Activated CD4-positive, alpha-beta T cell treated with anti-CD3 and anti-CD28 coated beads for 24 hours (primary cell): Measurements from ENCODE around the gene LINC00632.

ENCODE experiments used
- DNase-seq, 2 donors: peaks; one replicate each; pipeline ENCODE4 v3.0.0-alpha.2; 2020; ENCODE audit warnings: low read depth in 2 of 2

Gene LINC00632

DNA sequence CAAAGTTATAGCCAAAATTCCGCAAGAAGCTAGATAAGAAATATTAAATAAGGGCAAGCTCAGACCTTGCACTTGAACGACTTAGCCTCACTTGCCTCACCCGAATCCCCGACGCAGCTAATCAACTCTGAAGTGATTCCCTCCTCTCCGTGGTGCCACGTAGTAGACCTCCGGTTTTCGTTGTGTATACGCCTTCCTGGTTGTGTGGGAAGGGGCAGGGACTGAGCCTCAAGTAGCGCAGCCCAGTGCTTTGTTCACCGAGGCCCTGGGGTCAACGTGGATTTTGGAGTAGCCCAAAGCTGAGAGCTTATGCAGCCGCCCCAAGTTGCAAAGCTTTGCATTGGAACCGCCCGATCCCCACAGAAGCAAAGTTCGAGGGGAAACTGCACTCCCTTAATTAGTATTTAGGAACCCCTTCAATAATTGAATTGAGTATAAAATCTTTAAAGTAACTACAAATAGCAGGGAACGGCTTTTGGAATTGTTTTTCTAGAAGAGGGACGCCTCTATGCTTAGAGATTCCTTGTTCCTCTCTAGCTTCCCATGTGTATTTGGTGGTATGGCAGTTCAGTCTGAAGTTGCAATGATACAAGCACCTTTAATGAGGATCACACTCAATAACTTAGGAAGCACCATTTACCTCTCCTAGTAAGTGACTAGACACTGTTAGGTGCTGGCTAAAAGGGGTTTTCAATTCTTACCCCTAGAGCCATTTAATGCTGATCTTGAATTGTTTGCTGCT is 55.7 kb downstream of the LINC00632 start:
- no peak for DNase-seq

GRCh38 chrX:140766024-140766611 is 56.6 kb downstream of the LINC00632 start:
- DNase-seq, result peak; percentile 14 to 18

DNA sequence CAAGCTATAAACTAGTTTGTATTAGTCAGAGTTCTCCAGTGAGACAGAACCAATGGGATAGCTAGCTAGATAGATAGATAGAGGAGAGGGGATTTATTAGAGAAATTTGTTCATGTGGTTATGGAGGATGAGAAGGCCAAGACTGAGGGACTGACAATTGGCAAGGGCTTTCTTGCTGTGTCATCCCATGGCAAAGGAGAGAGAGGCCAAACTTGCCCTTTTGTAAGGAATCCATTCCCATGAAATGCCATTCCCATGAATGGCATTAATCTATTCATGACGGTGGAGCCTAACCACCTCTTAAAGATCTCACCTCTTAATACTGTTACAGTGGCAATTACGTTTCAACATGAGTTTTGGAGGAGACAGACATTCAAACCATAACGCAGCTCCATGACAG is 58.1 kb downstream of the LINC00632 start:
- DNase-seq, result no peak

- DNase-seq, result no peak
Observed at GRCh38 chrX:140775211-140775610, 65.7 kb downstream of the LINC00632 start.

GRCh38 chrX:140776320-140776719 is 66.8 kb downstream of the LINC00632 start:
- DNase-seq, result no peak

DNA sequence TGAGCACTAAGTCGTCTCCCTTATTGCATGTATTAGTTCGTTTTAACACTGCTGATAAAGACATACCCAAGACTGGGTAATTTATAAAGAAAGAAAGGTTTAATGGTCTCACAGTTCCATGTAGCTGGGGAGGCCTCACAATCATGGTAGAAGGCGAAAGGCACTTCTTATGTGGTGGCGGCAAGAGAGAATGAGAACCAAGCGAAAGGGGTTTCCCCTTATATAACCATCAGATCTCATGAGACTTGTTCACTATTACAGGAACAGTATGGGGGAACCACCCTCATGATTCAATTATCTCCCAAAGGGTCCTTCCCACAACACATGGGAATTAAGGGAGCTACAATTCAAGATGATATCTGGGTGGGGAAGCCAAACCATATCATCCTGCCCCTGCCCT is 85.1 kb downstream of the LINC00632 start:
- DNase-seq, result no peak

GRCh38 chrX:140799216-140799615 is 89.7 kb downstream of the LINC00632 start:
- DNase-seq, result no peak

DNA sequence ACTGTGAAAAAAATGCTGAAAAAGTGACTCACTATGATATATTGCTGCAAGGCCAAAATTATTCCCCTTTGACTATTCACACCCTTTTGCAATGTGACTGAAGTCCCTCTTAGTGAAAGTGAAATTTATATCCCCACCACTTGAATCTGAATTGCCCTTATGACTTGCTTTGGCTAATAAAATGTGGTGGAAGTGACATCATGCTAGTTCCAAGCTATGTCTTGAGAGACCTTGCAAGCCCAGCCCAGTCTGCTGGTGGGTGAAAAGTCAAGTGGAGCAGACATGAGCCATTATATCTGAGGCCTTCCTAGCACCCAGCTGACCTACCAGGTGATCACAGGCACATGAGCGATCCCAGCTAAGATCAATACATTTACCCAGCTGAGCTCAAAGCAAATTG is 94.7 kb downstream of the LINC00632 start:
- no peak for DNase-seq

- DNase-seq, result no peak
Observed at GRCh38 chrX:140815868-140816267, 106.3 kb downstream of the LINC00632 start.

GRCh38 chrX:140817943-140818342 is 108.4 kb downstream of the LINC00632 start:
- no peak for DNase-seq

- no peak for DNase-seq
Observed at GRCh38 chrX:140821280-140821679, 111.7 kb downstream of the LINC00632 start.

DNA sequence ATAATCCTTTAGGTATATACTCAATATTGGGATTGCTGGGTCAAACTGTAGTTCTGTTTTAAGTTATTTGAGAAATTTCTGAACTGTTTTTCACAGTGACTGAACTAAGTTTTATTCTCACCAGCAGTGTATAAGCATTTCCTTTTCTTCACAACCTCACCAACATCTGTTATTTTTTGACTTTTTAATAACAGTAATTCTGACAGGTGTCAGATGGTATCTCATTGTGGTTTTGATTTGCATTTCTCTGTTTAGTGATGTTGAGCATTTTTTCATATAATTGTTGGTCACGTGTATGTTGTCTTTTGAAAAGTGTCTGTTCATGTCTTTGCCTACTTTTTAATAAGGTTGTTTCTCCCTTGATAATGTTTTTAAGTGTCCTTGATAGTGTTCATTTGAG is 112.6 kb downstream of the LINC00632 start:
- DNase-seq, result no peak

- no peak for DNase-seq
Observed at GRCh38 chrX:140822861-140823260, 113.3 kb downstream of the LINC00632 start.

GRCh38 chrX:140836874-140837273 is 127.3 kb downstream of the LINC00632 start:
- DNase-seq, result no peak
